K562 (cell line): Measurements from ENCODE around the gene OR10D3. TPM values are rescaled to one million over a fixed set of nuclear protein-coding genes. Genes with fewer than 3 reads are reported as not detected.

Experiments used
- ATAC-seq: fragments of 200-7000 bp; cut with Tn5 transposase; 3 replicates; pipeline ENCODE4 v1.9.1; 2020; ENCODE audit warnings: moderate library complexity
- BruUV-seq: library from RNA; stranded (reverse); fragments of 400-500 nt; replicated peaks from 2 replicates; lab custom pipeline; 2021; lab: Mats Ljungman, UMichigan
- CTCF ChIA-PET: fragments of 300-600 bp; formaldehyde crosslinking; extraction: SDS; loops from one replicate; lab custom pipeline; 2021; ENCODE audit warnings: low intra/inter-chr PET ratio; lab: Yijun Ruan, JAX
- POLR2A ChIA-PET: fragments of 300-600, 350-650 bp; sonication (Branson Sonifier 250); formaldehyde crosslinking; extraction: SDS; loops from one replicate; lab custom pipeline; 2021; ENCODE audit warnings: antibody characterized with exemption, inconsistent platforms; lab: Yijun Ruan, JAX
- DNase-seq, 4 experiments: peaks; one replicate each; pipeline versions ENCODE4 v3.0.0 to v3.0.0-alpha.2; 2011 to 2018; ENCODE audit warnings: low spot score in 3 of 4, mixed read lengths in 3 of 4; ENCODE audit errors: extremely low read depth in 1 of 4
- FAIRE-seq: peaks from 2 replicates; lab custom pipeline; 2011; peaks lifted over from hg19 to GRCh38; lab: Jason Lieb, UNC
- H2AFZ ChIP-seq: 2 replicates; pipeline ENCODE4 v1.6.0; 2011; ENCODE audit warnings: low read depth, low read length, control low read depth, inconsistent platforms
- H3K27ac ChIP-seq: fragments of 200-600 bp; 3 replicates; pipeline ENCODE4 v1.8.0; 2011; ENCODE audit warnings: low read depth, mild to moderate bottlenecking, control low read depth, inconsistent platforms, low read length, moderate library complexity, mixed read lengths; ENCODE audit errors: extremely low read depth
- H3K27me3 ChIP-seq, 2 experiments: fragments of 300-600 bp in 1 of 2; 2 replicates in 1 of 2; 3 replicates in 1 of 2; pipeline versions ENCODE4 v1.6.0 to v1.8.0; 2011; ENCODE audit warnings: inconsistent platforms in 2 of 2, low read length in 2 of 2, mild to moderate bottlenecking in 1 of 2, mixed read lengths in 1 of 2, moderate library complexity in 1 of 2; ENCODE audit not compliant: control insufficient read depth in 2 of 2, insufficient read depth in 2 of 2
- H3K36me3 ChIP-seq: fragments of 300-600 bp; 3 replicates; pipeline ENCODE4 v1.8.0; 2011; ENCODE audit warnings: mild to moderate bottlenecking, low read length, inconsistent platforms; ENCODE audit not compliant: control insufficient read depth, insufficient read depth
- H3K4me1 ChIP-seq, 2 experiments: fragments of 200-600 bp in 1 of 2; replicated peaks in 1 of 2; 2 replicates in 1 of 2; 3 replicates in 1 of 2; pipeline versions ENCODE4 v1.5.1 to v1.8.0; 2011; ENCODE audit warnings: inconsistent platforms in 2 of 2, low read length in 2 of 2, mild to moderate bottlenecking in 1 of 2, mixed read lengths in 1 of 2, moderate library complexity in 1 of 2; ENCODE audit not compliant: control insufficient read depth in 2 of 2, insufficient read depth in 2 of 2
- H3K4me2 ChIP-seq: 2 replicates; pipeline ENCODE4 v1.6.1; 2011; ENCODE audit warnings: low read length, control low read depth, inconsistent platforms, mixed read lengths; ENCODE audit not compliant: insufficient read depth
- H3K4me3 ChIP-seq: fragments of 200-600 bp; sonication (generic), shearing (Covaris generic); 2 replicates; pipeline ENCODE4 v1.5.1; 2016; ENCODE audit warnings: control low read depth, inconsistent platforms
- H3K79me2 ChIP-seq: fragments of 200-600 bp; 3 replicates; pipeline ENCODE4 v1.8.0; 2011; ENCODE audit warnings: low read length, inconsistent platforms; ENCODE audit not compliant: control insufficient read depth, insufficient read depth
- H3K9ac ChIP-seq, 2 experiments: 2 replicates each; pipeline versions ENCODE4 v1.6.0 to v1.6.1; 2011; ENCODE audit warnings: low read depth in 2 of 2, low read length in 2 of 2, control low read depth in 1 of 2, inconsistent platforms in 1 of 2, mild to moderate bottlenecking in 1 of 2, mixed read lengths in 1 of 2; ENCODE audit not compliant: insufficient read depth in 1 of 2
- H3K9me1 ChIP-seq: one replicate; pipeline ENCODE4 v1.6.0; 2011; ENCODE audit warnings: inconsistent platforms, mild to moderate bottlenecking, low read length, moderate library complexity; ENCODE audit not compliant: control insufficient read depth, insufficient read depth
- H3K9me3 ChIP-seq: replicated peaks from 2 replicates; pipeline ENCODE4 v1.5.1; 2011; ENCODE audit warnings: low read depth, low read length, inconsistent platforms; ENCODE audit not compliant: control insufficient read depth, insufficient read depth
- H4K20me1 ChIP-seq: replicated peaks from 2 replicates; pipeline ENCODE4 v1.6.1; 2011; ENCODE audit warnings: low read length, inconsistent platforms, mixed read lengths; ENCODE audit not compliant: control insufficient read depth, insufficient read depth
- ASH1L ChIP-seq: fragments of 450-650 bp; IDR thresholded peaks from 2 replicates; pipeline ENCODE4 v1.6.1; 2018; ENCODE audit warnings: borderline replicate concordance, mild to moderate bottlenecking, low read depth; ENCODE audit not compliant: partially characterized antibody
- CC2D1A ChIP-seq: fragments of 450-650 bp; IDR thresholded peaks from 2 replicates; pipeline ENCODE4 v1.6.1; 2017; ENCODE audit warnings: mild to moderate bottlenecking
- ELF1 ChIP-seq: fragments of 200-800 bp; sonication (Bioruptor generic); IDR thresholded peaks from 2 replicates; pipeline ENCODE4 v1.6.1; 2016; ENCODE audit warnings: missing genetic modification characterization, missing compliant biosample characterization
- ESRRA ChIP-seq: fragments of 450-650 bp; IDR thresholded peaks from 2 replicates; pipeline ENCODE4 v1.6.1; 2014; ENCODE audit warnings: low read depth, mild to moderate bottlenecking, moderate library complexity, borderline replicate concordance
- RCOR1 ChIP-seq, 2 experiments: IDR thresholded peaks; 2 replicates each; pipeline ENCODE4 v1.6.1; 2012; ENCODE audit warnings: low read depth in 2 of 2, low read length in 2 of 2, borderline replicate concordance in 1 of 2, improper control_type of control experiment in 1 of 2
- SMAD1 ChIP-seq: fragments of 150-350 bp; IDR thresholded peaks from 2 replicates; pipeline ENCODE4 v1.6.1; 2014; ENCODE audit warnings: low read length, low read depth; ENCODE audit not compliant: partially characterized antibody
- TAF9B ChIP-seq: fragments of 450-650 bp; IDR thresholded peaks from 2 replicates; pipeline ENCODE4 v1.6.1; 2018; ENCODE audit warnings: mild to moderate bottlenecking; ENCODE audit not compliant: partially characterized antibody
- THRB ChIP-seq: fragments of 450-650 bp; formaldehyde crosslinking; conservative IDR thresholded peaks from 2 replicates; pipeline ENCODE4 v1.4.0; 2022; ENCODE audit warnings: mild to moderate bottlenecking, missing genetic modification characterization
- ZNF124 ChIP-seq: sonication (generic); formaldehyde crosslinking; IDR thresholded peaks from 2 replicates; pipeline ENCODE4 v1.8.1; 2022; ENCODE audit warnings: missing genetic modification reagents
- ZNF707 ChIP-seq: fragments of 250-450 bp; sonication (Bioruptor Pico); conservative IDR thresholded peaks from 2 replicates; pipeline ENCODE4 v1.8.0; 2022; ENCODE audit warnings: inconsistent platforms, mild to moderate bottlenecking, moderate library complexity
- WGBS: fragments of 100-300 bp; shearing (Covaris generic); methylation state at CpG from one replicate; pipeline ENCODE4 v1.1.6; 2016; ENCODE audit warnings: low coverage, mixed read lengths; ENCODE audit not compliant: insufficient coverage; ENCODE audit errors: missing lambda C conversion rate; 5-methylcytosine and 5-hydroxymethylcytosine counted together
- in situ Hi-C: fragments of 300-500 bp; cut with MboI; formaldehyde crosslinking; loops from 4 replicates; pipeline ENCODE4 v1.15.0; 2018; ENCODE audit warnings: inconsistent platforms, mixed read lengths
- intact Hi-C: fragments of 100-400 bp; cut with micrococcal nuclease; formaldehyde crosslinking; loops from 2 replicates; pipeline ENCODE4 v1.14.2; 2022
- polyA plus RNA-seq, 8 experiments: library from polyadenylated mRNA; depleted of rRNA in 4 of 8; stranded (reverse) in 5 of 8; unstranded in 3 of 8; fragments of >200 nt; fragmentation: Nextera tagmentation in 2 of 8; fragmentation: Illumina TruSeq in 1 of 8; extraction: Ambion mirVana in 2 of 8; extraction: Trizol in 1 of 8; gene quantifications; 2 replicates each; pipeline versions ENCODE4 v1.2.1 to v1.2.3, GENCODE V29; 2011 to 2014; ENCODE audit warnings: inconsistent platforms in 1 of 8, missing spikeins in 1 of 8
- total RNA-seq, 7 experiments: library from RNA; depleted of rRNA in 6 of 7; stranded (reverse); fragments of >200 nt in 6 of 7; fragmentation: Illumina TruSeq in 2 of 7; extraction: Trizol in 2 of 7; gene quantifications; 2 replicates each; pipeline versions ENCODE4 v1.2.1 to v1.2.3, GENCODE V29; 2011 to 2021; ENCODE audit warnings: low replicate concordance in 1 of 7
- TF ChIP-seq, protein P1 (sequence below): IDR thresholded peaks from 3 replicates; pipeline ENCODE4 v1.6.1; 2011; ENCODE audit warnings: borderline replicate concordance, mild to moderate bottlenecking; ENCODE audit not compliant: insufficient read length, insufficient read depth

The OR10D3 gene
- total and polyA plus RNA-seq, 9 of the 15 experiments (the other 6 are each of a cell fraction or from before 2014, with no cell fraction given) = 0.07 to 2.9 (median 0.80) TPM; not detected in 1

GRCh38 chr11:124170315-124170714, 12.8 kb upstream of the OR10D3 start (continued):
- TF ChIP-seq ELF1 (peak; percentile 15; the same call in 1 of the 2 replicates), CC2D1A (peak; percentile 79), ASH1L (peak; percentile 40)

GRCh38 chr11:124170801-124171586, 12.2 kb upstream of the OR10D3 start:
- intact Hi-C loops (loop anchor here (2.0 to 5.0 kb wide), 2 partner anchors 20 to 36 kb away; no protein-coding TSS in a partner anchor), in situ Hi-C loops (no loop called here)
- H2AFZ ChIP-seq = peak overlapping the region; percentile 96
- ATAC-seq (peak; percentile 98), FAIRE-seq (peak; percentile 59), DNase-seq (peak; percentile 60 to 94 (median 66))
- no peaks in the 10 kb centered on the region for H4K20me1 ChIP-seq
- H3K36me3 ChIP-seq = peaks cover 7% of the 10 kb centered on the region; the same call in 2 of the 3 replicates
- ChIA-PET CTCF (no interaction called here), POLR2A (interaction anchor here (0.6 to 2.3 kb wide), 20 partner anchors 10 to 472 kb away, joined by 3 to 11 read pairs (median 4); partner anchors contain the start of gene VWA5A)
- peak overlapping the region; percentile 80 to 88 for H3K9ac ChIP-seq
- H3K79me2 ChIP-seq = peaks cover 36% of the 10 kb centered on the region
- H3K9me3 ChIP-seq = no peaks in the 10 kb centered on the region
- peak overlapping the region; percentile 94 for H3K4me2 ChIP-seq
- no peaks in the 10 kb centered on the region for H3K9me1 ChIP-seq
- peak overlapping the region; percentile 82 for H3K27ac ChIP-seq
- H3K4me1 ChIP-seq = peaks cover 5 to 17% of the 10 kb centered on the region in 2 experiments; a peak in 4 of 5 replicates
- H3K27me3 ChIP-seq = no peaks in the 10 kb centered on the region
- TSS peak; percentile 50 for BruUV-seq
- WGBS = under 1% methylated on average over 33 of the region's 40 CpGs
- peak overlapping the region; percentile 46 for H3K4me3 ChIP-seq
- TF ChIP-seq THRB (CRISPR knock-in tag) (no peak), RCOR1 (IDR thresholded peaks at IDR 0.05; ENCODE audit: borderline replicate concordance in 1 of 2, low read depth in 2 of 2, low read length in 2 of 2) (0 out of 4 replicates have a peak, but pooled peaks of 1 of the 2 experiments have one; percentile 34), SMAD1 (no peak), TAF9B (peak; percentile 47), ZNF124 (CRISPR knock-in tag) (no peak), ESRRA (no peak), ZNF707 (CRISPR knock-in tag) (no peak)
- TF ChIP-seq, protein P1, sequence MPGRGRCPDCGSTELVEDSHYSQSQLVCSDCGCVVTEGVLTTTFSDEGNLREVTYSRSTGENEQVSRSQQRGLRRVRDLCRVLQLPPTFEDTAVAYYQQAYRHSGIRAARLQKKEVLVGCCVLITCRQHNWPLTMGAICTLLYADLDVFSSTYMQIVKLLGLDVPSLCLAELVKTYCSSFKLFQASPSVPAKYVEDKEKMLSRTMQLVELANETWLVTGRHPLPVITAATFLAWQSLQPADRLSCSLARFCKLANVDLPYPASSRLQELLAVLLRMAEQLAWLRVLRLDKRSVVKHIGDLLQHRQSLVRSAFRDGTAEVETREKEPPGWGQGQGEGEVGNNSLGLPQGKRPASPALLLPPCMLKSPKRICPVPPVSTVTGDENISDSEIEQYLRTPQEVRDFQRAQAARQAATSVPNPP = no peak
